ENCODE results near the gene CYBRD1. TPM values are rescaled to one million over a fixed set of nuclear protein-coding genes. Genes with fewer than 3 reads are reported as not detected.
A peak's percentile ranks its signal among the peaks of the same experiment; 100 is the strongest.

Gene CYBRD1
- total and polyA plus RNA-seq, 10 of the 15 experiments (the other 5 are each of a cell fraction or from before 2014, with no cell fraction given): 10.8 to 51.9 (median 29.6) TPM

- no peak for TF ChIP-seq ZBTB11 (CRISPR knock-in tag; IDR thresholded peaks at IDR 0.05)
- TF ChIP-seq EZH2 (IDR thresholded peaks at IDR 0.05; ENCODE audit: borderline replicate concordance, control insufficient read depth, low read depth, low read length): no peak
- no peak for TF ChIP-seq IRF5 (IDR thresholded peaks at IDR 0.05; ENCODE audit: borderline replicate concordance)
- TF ChIP-seq TCF12 (IDR thresholded peaks at IDR 0.05; ENCODE audit: low read depth, low read length): no peak
These were observed 9.5 kb upstream of the CYBRD1 start (continued) for GRCh38 chr2:171512683-171513195.

- Histone ChIP-seq H2AFZ (ENCODE audit: control insufficient read depth, low read depth, low read length) (peak overlapping the region; percentile 71), H3K4me2 (ENCODE audit: control insufficient read depth, insufficient read depth) (peak overlapping the region; percentile 59), H3K4me1 (ENCODE audit: control insufficient read depth, insufficient read depth, low read length) (peaks cover 30% of the 10 kb centered on the region), H3K36me3 (ENCODE audit: control insufficient read depth in 2 of 2, insufficient read depth in 2 of 2, low read length in 1 of 2) (no peaks in the 10 kb centered on the region), H3K27ac (ENCODE audit: control insufficient read depth, insufficient read depth) (peak overlapping the region; percentile 71), H3K79me2 (ENCODE audit: control insufficient read depth, insufficient read depth, low read length) (no peaks in the 10 kb centered on the region), H4K20me1 (ENCODE audit: control insufficient read depth, insufficient read depth) (no peaks in the 10 kb centered on the region), H3K4me3 (no peak overlapping the region), H3K9ac (ENCODE audit: control insufficient read depth, insufficient read depth, low read length) (peak overlapping the region; percentile 17; the same call in 1 of the 2 replicates), H3K27me3 (replicated peaks in 1 of 2; ENCODE audit: control insufficient read depth in 2 of 2, insufficient read depth in 2 of 2, low read length in 1 of 2) (no peaks in the 10 kb centered on the region), H3K9me3 (replicated peaks; ENCODE audit: control insufficient read depth, insufficient read depth, low read length) (no peaks in the 10 kb centered on the region; the same call in 2 of the 3 replicates)
- ChIA-PET SMC1A (ENCODE audit: uncharacterized antibody, unreplicated experiment) (interaction anchor here (1.2 to 2.5 kb wide), 4 partner anchors 10 to 29 kb away, joined by 4 to 7 read pairs (median 6); no protein-coding TSS in a partner anchor), RAD21 (ENCODE audit: unreplicated experiment) (no interaction called here), CTCF (no interaction called here), POLR2A (interaction anchor here (0.8 to 1.3 kb wide), 2 partner anchors 8 to 18 kb away, joined by 3 to 9 read pairs; partner anchors contain the start of gene CYBRD1)
- BruUV-seq (replicated peaks): no TSS peak
- FAIRE-seq (peak; percentile 49), ATAC-seq (peak; percentile 87), DNase-seq (ENCODE audit: low read depth, low spot score) (peak; percentile 60)
- in situ Hi-C loops (cut with MboI): no loop called here
- 41% methylated on average over 3 of the region's 3 CpGs for WGBS (ENCODE audit: insufficient coverage, insufficient replicate concordance, low lambda C conversion rate, missing lambda C conversion rate)
- intact Hi-C loops (cut with micrococcal nuclease; ENCODE audit: unreplicated experiment): no loop called here
- TF ChIP-seq FOXM1 (IDR thresholded peaks at IDR 0.05; ENCODE audit: low read depth, low read length) (peak; percentile 86), IKZF1 (conservative IDR thresholded peaks at IDR 0.05) (peak; percentile 73), WRNIP1 (IDR thresholded peaks at IDR 0.05; ENCODE audit: borderline replicate concordance, low read depth, low read length) (no peak), IRF3 (IDR thresholded peaks at IDR 0.05) (no peak), SPI1 (IDR thresholded peaks at IDR 0.05; ENCODE audit: borderline replicate concordance, insufficient read depth, low read depth, low read length) (peak; percentile 93), HCFC1 (IDR thresholded peaks at IDR 0.05; ENCODE audit: low read length) (no peak), NFIC (IDR thresholded peaks at IDR 0.05; ENCODE audit: low read depth, low read length) (peak; percentile 51; the same call in 1 of the 2 replicates), YY1 (IDR thresholded peaks at IDR 0.05; ENCODE audit: low read depth, low read length) (0 out of 2 replicates have a peak, but pooled peaks have one; percentile 29), FOXK2 (IDR thresholded peaks at IDR 0.05) (no peak), RCOR1 (conservative IDR thresholded peaks at IDR 0.05; ENCODE audit: low read depth, low read length) (no peak), NBN (IDR thresholded peaks at IDR 0.05) (peak; percentile 70; the same call in 1 of the 2 replicates), ESRRA (IDR thresholded peaks at IDR 0.05; ENCODE audit: low read length) (no peak), TCF7 (IDR thresholded peaks at IDR 0.05; ENCODE audit: borderline replicate concordance) (peak; percentile 98), NFYB (IDR thresholded peaks at IDR 0.05; ENCODE audit: insufficient read depth, low read depth, low read length) (peak; percentile 69), NR2F1 (conservative IDR thresholded peaks at IDR 0.05) (0 out of 2 replicates have a peak, but pooled peaks have one; percentile 41)
These were observed 8.5 kb upstream of the CYBRD1 start for GRCh38 chr2:171513719-171514160.
